T-cell (primary cell): ENCODE results near the gene CARS2. TPM values are rescaled to one million over a fixed set of nuclear protein-coding genes. Genes with fewer than 3 reads are reported as not detected.
A peak's percentile ranks its signal among the peaks of the same experiment; 100 is the strongest.

Source experiments
- ATAC-seq, 4 experiments: fragments of 200-7000 bp in 3 of 4; fragments of 150-1000 bp in 1 of 4; cut with Tn5 transposase; replicated peaks in 1 of 4; 1 replicate in 3 of 4; 2 replicates in 1 of 4; pipeline ENCODE4 v1.10.0; 2021; ENCODE audit warnings: moderate library complexity in 3 of 4, mild to moderate bottlenecking in 2 of 4, moderate number of reproducible peaks in 1 of 4
- CTCF ChIA-PET, 2 donors: fragments of 300-600 bp; sonication (Branson Sonifier 250); formaldehyde crosslinking; loops; one replicate each; lab custom pipeline; 2022; ENCODE audit warnings: antibody characterized with exemption in 2 of 2; lab: Charles Lee
- POLR2A ChIA-PET, 2 donors: fragments of 300-600 bp; sonication (Branson Sonifier 250); formaldehyde crosslinking; loops; one replicate each; lab custom pipeline; 2022; ENCODE audit warnings: antibody characterized with exemption in 2 of 2; lab: Charles Lee
- DNase-seq, 35 experiments: peaks; one replicate each; pipeline versions ENCODE4 v3.0.0 to v3.0.0-alpha.2; 2013 to 2023
- H3K27ac ChIP-seq: one replicate; pipeline ENCODE4 v1.5.1; 2013; ENCODE audit warnings: low read length
- H3K27me3 ChIP-seq, 2 experiments: replicated peaks in 1 of 2; 1 replicate in 1 of 2; 2 replicates in 1 of 2; pipeline versions ENCODE4 v1.6.1 to v1.7.0; 2013; ENCODE audit warnings: low read length in 1 of 2, mixed read lengths in 1 of 2; ENCODE audit not compliant: control insufficient read depth in 2 of 2, insufficient read depth in 2 of 2; ENCODE audit errors: extremely low read depth in 1 of 2
- H3K36me3 ChIP-seq, 2 donors: 1 replicate in 1 of 2; 2 replicates in 1 of 2; pipeline versions ENCODE4 v1.6.1 to v1.7.0; 2013; ENCODE audit warnings: low read length in 1 of 2; ENCODE audit not compliant: control insufficient read depth in 2 of 2, insufficient read depth in 1 of 2; ENCODE audit errors: extremely low read depth in 1 of 2
- H3K4me1 ChIP-seq, 2 experiments: 1 replicate in 1 of 2; 2 replicates in 1 of 2; pipeline versions ENCODE4 v1.6.1 to v1.7.0; 2013; ENCODE audit warnings: low read length in 2 of 2, mixed read lengths in 1 of 2; ENCODE audit not compliant: insufficient read depth in 2 of 2, control insufficient read depth in 1 of 2; ENCODE audit errors: extremely low read depth in 1 of 2
- H3K4me3 ChIP-seq, 2 donors: 1 replicate in 1 of 2; 2 replicates in 1 of 2; pipeline versions ENCODE4 v1.5.1 to v1.7.0; 2013; ENCODE audit warnings: mild to moderate bottlenecking in 2 of 2, low read length in 1 of 2, moderate library complexity in 1 of 2; ENCODE audit not compliant: control insufficient read depth in 1 of 2; ENCODE audit errors: extremely low read depth in 1 of 2
- H3K9me3 ChIP-seq: 2 replicates; pipeline ENCODE4 v1.7.0; 2013
- H3K27ac Mint-ChIP-seq, 2 donors: one replicate each; pipeline ENCODE4 v1.8.0; 2020 to 2021; ENCODE audit warnings: mild to moderate bottlenecking in 2 of 2, mixed read lengths in 2 of 2
- H3K27me3 Mint-ChIP-seq, 2 donors: one replicate each; pipeline ENCODE4 v1.8.0; 2021 to 2022; ENCODE audit warnings: mixed read lengths in 2 of 2
- H3K36me3 Mint-ChIP-seq: one replicate; pipeline ENCODE4 v1.8.0; 2021; ENCODE audit warnings: mixed read lengths
- H3K4me1 Mint-ChIP-seq, 3 donors: one replicate each; pipeline ENCODE4 v1.8.0; 2020 to 2022; ENCODE audit warnings: mixed read lengths in 3 of 3, mild to moderate bottlenecking in 1 of 3
- H3K4me3 Mint-ChIP-seq, 3 donors: one replicate each; pipeline ENCODE4 v1.8.0; 2020 to 2022; ENCODE audit warnings: mild to moderate bottlenecking in 3 of 3, mixed read lengths in 3 of 3, moderate library complexity in 3 of 3
- H3K9me3 Mint-ChIP-seq, 3 donors: one replicate each; pipeline ENCODE4 v1.8.0; 2020 to 2022; ENCODE audit warnings: mixed read lengths in 3 of 3
- whole genome bisulfite sequencing: methylation state at CpG from one replicate; pipeline ENCODE4 v1.1.5; 2013; ENCODE audit warnings: missing lambda C conversion rate; ENCODE audit not compliant: insufficient coverage; 5-methylcytosine and 5-hydroxymethylcytosine counted together
- total RNA-seq, 35 experiments: library from RNA in 6 of 35; stranded (reverse) in 6 of 35; fragments of 120-200 nt in 1 of 35; gene quantifications; one replicate each; pipeline versions ENCODE4 v1.2.1 to v1.2.4 and lab custom pipeline; 2013 to 2026

The CARS2 gene
- total RNA-seq, 5 donors from 2014 or later (not counting 1 experiment from before 2014, with no cell fraction given) = 74.2 to 102 (median 85.4) TPM

GRCh38 chr13:110626521-110626920 lies 79.4 kb downstream of the CARS2 start:
- H3K4me1 Mint-ChIP-seq = peaks cover 49 to 61% (median 53%) of the 10 kb centered on the region in 3 donors
- no peak overlapping the region for H3K4me3 Mint-ChIP-seq
- H3K9me3 ChIP-seq = no peaks in the 10 kb centered on the region
- H3K36me3 ChIP-seq = peaks cover 16 to 53% of the 10 kb centered on the region in 2 donors
- peaks cover 36% of the 10 kb centered on the region for H3K36me3 Mint-ChIP-seq
- H3K27me3 Mint-ChIP-seq = no peaks in the 10 kb centered on the region
- H3K4me1 ChIP-seq = peaks cover 0 to 18% of the 10 kb centered on the region in 2 experiments
- H3K4me3 ChIP-seq = no peak overlapping the region
- ChIA-PET CTCF (no interaction called here), POLR2A (no interaction called here)
- DNase-seq = no peak
- 100% methylated on average over 6 of the region's 9 CpGs for WGBS
- no peak for ATAC-seq
- H3K27ac ChIP-seq = no peak overlapping the region
- no peaks in the 10 kb centered on the region for H3K27me3 ChIP-seq
- H3K27ac Mint-ChIP-seq = no peak overlapping the region
- no peaks in the 10 kb centered on the region for H3K9me3 Mint-ChIP-seq

DNA sequence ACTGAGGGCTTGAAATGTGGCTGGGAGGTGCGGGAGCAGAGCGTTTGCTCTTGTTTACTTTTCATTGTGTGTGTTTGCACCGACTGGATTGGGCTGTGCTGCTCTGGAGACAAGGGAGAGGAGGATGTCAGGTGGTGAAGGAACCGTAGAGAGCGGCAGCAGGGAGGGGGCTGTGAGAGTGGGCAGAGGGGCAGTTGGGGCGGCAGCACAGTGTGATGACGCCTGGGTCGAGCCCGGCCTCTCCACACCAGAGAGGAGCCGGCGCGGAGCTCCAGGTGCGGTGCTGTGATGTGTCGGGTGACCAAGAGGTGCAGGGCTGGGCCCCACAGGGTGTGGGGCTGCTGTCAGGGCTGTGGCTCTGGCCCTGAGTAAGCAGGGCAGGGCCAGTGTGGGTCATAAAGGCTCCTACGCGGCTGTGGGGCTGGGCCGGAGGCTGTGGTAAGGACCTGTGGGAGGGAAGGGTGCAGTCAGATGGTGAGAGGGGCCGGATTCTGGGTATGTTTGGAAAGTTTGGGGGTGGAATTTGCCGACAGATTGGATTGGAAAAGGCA lies 80.1 kb downstream of the CARS2 start:
- Mint-ChIP-seq H3K27me3 (no peaks in the 10 kb centered on the region), H3K4me3 (no peak overlapping the region), H3K9me3 (no peaks in the 10 kb centered on the region), H3K27ac (peak overlapping the region; percentile 39 to 63), H3K4me1 (peaks cover 50 to 60% (median 52%) of the 10 kb centered on the region in 3 donors), H3K36me3 (peaks cover 36% of the 10 kb centered on the region)
- POLR2A ChIA-PET = no interaction called here
- H3K27ac ChIP-seq = no peak overlapping the region
- WGBS = 91% methylated on average over 18 of the region's 19 CpGs
- H3K36me3 ChIP-seq = peaks cover 16 to 48% of the 10 kb centered on the region in 2 donors
- H3K4me3 ChIP-seq = no peak overlapping the region
- H3K4me1 ChIP-seq = peaks cover 0 to 18% of the 10 kb centered on the region in 2 experiments
- no peaks in the 10 kb centered on the region for H3K9me3 ChIP-seq
- ATAC-seq (no peak), DNase-seq (no peak)
- CTCF ChIA-PET = interaction anchor here in 1 of 2 donors (0.7 kb wide), 1 partner anchor 555 kb away, joined by 3 read pairs; no protein-coding TSS in a partner anchor
- no peaks in the 10 kb centered on the region for H3K27me3 ChIP-seq

- ChIA-PET CTCF (interaction anchor here in 1 of 2 donors (0.7 kb wide), 1 partner anchor 555 kb away, joined by 3 read pairs; no protein-coding TSS in a partner anchor), POLR2A (no interaction called here)
- H3K4me3 ChIP-seq = no peak overlapping the region
- 96% methylated on average over 33 of the region's 41 CpGs for WGBS
- no peaks in the 10 kb centered on the region for H3K9me3 Mint-ChIP-seq
- H3K27me3 Mint-ChIP-seq = no peaks in the 10 kb centered on the region
- no peaks in the 10 kb centered on the region for H3K9me3 ChIP-seq
- peak overlapping the region in 1 of 2 donors; percentile 63 for H3K27ac Mint-ChIP-seq
- H3K27ac ChIP-seq = no peak overlapping the region
- peaks cover 36% of the 10 kb centered on the region for H3K36me3 Mint-ChIP-seq
- DNase-seq (no peak), ATAC-seq (no peak)
- peaks cover 0 to 16% of the 10 kb centered on the region in 2 experiments for H3K4me1 ChIP-seq
- no peak overlapping the region for H3K4me3 Mint-ChIP-seq
- H3K4me1 Mint-ChIP-seq = peaks cover 47 to 57% (median 52%) of the 10 kb centered on the region in 3 donors
- H3K36me3 ChIP-seq = peaks cover 16 to 46% of the 10 kb centered on the region in 2 donors
- no peaks in the 10 kb centered on the region for H3K27me3 ChIP-seq
Observed at GRCh38 chr13:110624766-110625756, 80.9 kb downstream of the CARS2 start.

- POLR2A ChIA-PET = interaction anchor here in 1 of 2 donors (0.6 to 0.7 kb wide), 2 partner anchors 13 to 18 kb away, joined by 3 to 4 read pairs; no protein-coding TSS in a partner anchor
- Histone ChIP-seq H3K36me3 (peaks cover 7 to 30% of the 10 kb centered on the region in 2 donors), H3K9me3 (no peaks in the 10 kb centered on the region), H3K27ac (no peak overlapping the region), H3K4me1 (peaks cover 11 to 22% of the 10 kb centered on the region in 2 experiments), H3K4me3 (no peak overlapping the region), H3K27me3 (no peaks in the 10 kb centered on the region)
- Mint-ChIP-seq H3K9me3 (no peaks in the 10 kb centered on the region), H3K36me3 (peaks cover 7% of the 10 kb centered on the region), H3K4me3 (no peak overlapping the region), H3K27ac (no peak overlapping the region), H3K4me1 (peaks cover 28 to 57% (median 52%) of the 10 kb centered on the region in 3 donors), H3K27me3 (no peaks in the 10 kb centered on the region)
- CTCF ChIA-PET = interaction anchor here (0.5 to 0.7 kb wide), 3 partner anchors 14 to 199 kb away, joined by 3 to 5 read pairs (median 3); no protein-coding TSS in a partner anchor
- DNase-seq (no peak), ATAC-seq (no peak)
- WGBS = 50% methylated on average over 1 of the region's 2 CpGs
Observed at GRCh38 chr13:110620596-110620995, 85.3 kb downstream of the CARS2 start.

DNA sequence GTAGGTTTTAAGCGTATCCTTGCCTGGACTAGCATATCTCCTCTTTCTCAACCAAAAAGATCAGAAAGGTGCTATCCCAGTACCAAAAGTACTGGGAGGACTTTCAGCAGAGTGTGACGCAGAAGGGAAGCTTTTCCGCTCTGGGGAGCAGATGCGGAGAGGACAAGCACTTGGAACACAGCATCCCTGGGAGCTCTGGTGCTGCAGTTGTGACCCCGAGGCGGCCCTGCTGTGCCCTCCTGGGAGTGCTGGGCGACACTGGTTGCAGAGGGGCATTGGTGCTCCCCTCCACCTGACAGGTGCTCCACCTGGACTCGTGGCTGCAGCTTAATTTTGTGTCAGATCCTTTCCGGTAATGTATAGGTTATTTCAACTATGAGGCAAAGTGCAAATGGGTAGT lies 87.1 kb downstream of the CARS2 start:
- H3K4me1 ChIP-seq = peaks cover 11 to 31% of the 10 kb centered on the region in 2 experiments
- 93% methylated on average over 4 of the region's 9 CpGs for WGBS
- no peak overlapping the region for H3K4me3 ChIP-seq
- Mint-ChIP-seq H3K9me3 (peaks cover 0 to 2% (median 0%) of the 10 kb centered on the region in 3 donors), H3K4me1 (peaks cover 32 to 60% (median 56%) of the 10 kb centered on the region in 3 donors), H3K4me3 (no peak overlapping the region), H3K27me3 (no peaks in the 10 kb centered on the region), H3K36me3 (peaks cover 7% of the 10 kb centered on the region), H3K27ac (no peak overlapping the region)
- DNase-seq (no peak), ATAC-seq (no peak)
- H3K9me3 ChIP-seq = no peaks in the 10 kb centered on the region
- CTCF ChIA-PET = no interaction called here
- no peaks in the 10 kb centered on the region for H3K27me3 ChIP-seq
- H3K36me3 ChIP-seq = peaks cover 0 to 15% of the 10 kb centered on the region in 2 donors
- POLR2A ChIA-PET = no interaction called here
- no peak overlapping the region for H3K27ac ChIP-seq

GRCh38 chr13:110618167-110618566 lies 87.7 kb downstream of the CARS2 start:
- no peak overlapping the region for H3K4me3 Mint-ChIP-seq
- Histone ChIP-seq H3K27me3 (no peaks in the 10 kb centered on the region), H3K4me1 (peaks cover 11 to 31% of the 10 kb centered on the region in 2 experiments), H3K4me3 (no peak overlapping the region), H3K9me3 (no peaks in the 10 kb centered on the region), H3K36me3 (peaks cover 0 to 11% of the 10 kb centered on the region in 2 donors), H3K27ac (no peak overlapping the region)
- ChIA-PET CTCF (no interaction called here), POLR2A (no interaction called here)
- peaks cover 0 to 4% (median 0%) of the 10 kb centered on the region in 3 donors for H3K9me3 Mint-ChIP-seq
- peaks cover 32 to 60% (median 57%) of the 10 kb centered on the region in 3 donors for H3K4me1 Mint-ChIP-seq
- H3K27me3 Mint-ChIP-seq = no peaks in the 10 kb centered on the region
- DNase-seq = no peak
- H3K36me3 Mint-ChIP-seq = peaks cover 4% of the 10 kb centered on the region
- ATAC-seq = no peak
- H3K27ac Mint-ChIP-seq = no peak overlapping the region
- WGBS = 100% methylated on average over 1 of the region's 8 CpGs
